ENCODE data around the gene MINDY3.
"Not testable (repeated sequence)": the region's sequence is repeated elsewhere in the genome, so short reads cannot be mapped to it uniquely, and the experiment has no call there.

MINDY3 gene

DNA sequence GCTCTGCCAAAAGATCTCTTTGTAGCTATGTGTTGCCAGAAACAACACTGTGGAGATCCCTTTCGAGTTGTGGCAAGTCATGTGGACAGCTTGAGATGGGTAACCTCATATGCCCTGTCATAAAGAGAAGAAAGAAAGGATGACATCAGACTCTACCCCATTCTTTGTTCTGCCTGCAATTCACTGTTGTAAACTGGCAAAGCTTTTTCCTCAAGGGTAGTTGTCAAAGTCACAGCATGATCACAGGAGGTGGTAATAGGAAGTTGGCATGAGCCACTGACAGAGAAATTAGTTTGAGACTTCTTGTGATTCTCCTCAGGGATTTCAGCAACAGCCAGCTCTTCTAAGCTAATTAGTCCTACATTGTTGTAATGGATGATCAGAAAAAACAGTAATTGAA lies 19.4 kb upstream of the MINDY3 start:
- TF ChIP-seq SUZ12 (IDR thresholded peaks at IDR 0.05; ENCODE audit: extremely low read depth, insufficient read depth, insufficient read length) = no peak
- TF ChIP-seq YY1 (IDR thresholded peaks at IDR 0.05; ENCODE audit: insufficient read depth, insufficient read length) = no peak
- TF ChIP-seq ZNF274 (IDR thresholded peaks at IDR 0.05; ENCODE audit: low read depth, low read length) = no peak
- DNase-seq (ENCODE audit: low read depth, low spot score) = no peak
- no peak overlapping the region for H3K4me3 ChIP-seq (ENCODE audit: insufficient read length, low read depth)

DNA sequence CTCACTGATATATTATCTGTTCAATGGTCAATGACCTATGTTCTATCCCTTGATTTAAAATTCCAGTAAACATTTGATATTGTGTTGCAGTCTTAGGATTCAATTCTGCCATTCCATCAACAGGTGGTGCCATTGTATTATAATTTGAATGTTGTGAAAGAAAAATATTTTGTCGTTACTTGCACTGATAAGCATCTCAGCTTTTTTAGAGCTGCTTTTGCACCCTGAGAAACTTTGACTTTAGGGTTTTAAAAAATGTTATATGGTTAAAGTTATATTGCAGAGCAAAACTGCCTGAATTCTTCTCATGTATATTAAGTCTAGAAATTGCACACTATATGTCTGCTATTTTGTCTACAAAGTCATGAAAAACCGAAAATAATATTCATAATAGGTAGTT lies 18.8 kb upstream of the MINDY3 start:
- no peak for DNase-seq (ENCODE audit: low read depth, low spot score)
- no peaks in the 10 kb centered on the region for H3K9me3 ChIP-seq (ENCODE audit: insufficient read depth, low read length)
- no peaks in the 10 kb centered on the region for H3K27me3 ChIP-seq (ENCODE audit: insufficient read depth, insufficient read length)
- H3K36me3 ChIP-seq (ENCODE audit: insufficient read depth, insufficient read length, low read length) = no peaks in the 10 kb centered on the region
- H3K4me3 ChIP-seq (ENCODE audit: insufficient read length, low read depth) = no peak overlapping the region
- no peaks in the 10 kb centered on the region for H3K4me1 ChIP-seq (ENCODE audit: insufficient read depth, insufficient read length)
- TF ChIP-seq ZNF274 (IDR thresholded peaks at IDR 0.05; ENCODE audit: low read depth, low read length) = no peak
- TF ChIP-seq YY1 (IDR thresholded peaks at IDR 0.05; ENCODE audit: insufficient read depth, insufficient read length) = no peak
- no peak for TF ChIP-seq SUZ12 (IDR thresholded peaks at IDR 0.05; ENCODE audit: extremely low read depth, insufficient read depth, insufficient read length)
- no peak overlapping the region for H3K9ac ChIP-seq (ENCODE audit: insufficient read length, low read depth)

More for the DNA sequence above, 19.4 kb upstream of the MINDY3 start:
- Histone ChIP-seq H3K4me1 (ENCODE audit: insufficient read depth, insufficient read length) (no peaks in the 10 kb centered on the region), H3K9ac (ENCODE audit: insufficient read length, low read depth) (no peak overlapping the region), H3K9me3 (ENCODE audit: insufficient read depth, low read length) (no peaks in the 10 kb centered on the region), H3K27me3 (ENCODE audit: insufficient read depth, insufficient read length) (no peaks in the 10 kb centered on the region), H3K36me3 (ENCODE audit: insufficient read depth, insufficient read length, low read length) (no peaks in the 10 kb centered on the region)

DNA sequence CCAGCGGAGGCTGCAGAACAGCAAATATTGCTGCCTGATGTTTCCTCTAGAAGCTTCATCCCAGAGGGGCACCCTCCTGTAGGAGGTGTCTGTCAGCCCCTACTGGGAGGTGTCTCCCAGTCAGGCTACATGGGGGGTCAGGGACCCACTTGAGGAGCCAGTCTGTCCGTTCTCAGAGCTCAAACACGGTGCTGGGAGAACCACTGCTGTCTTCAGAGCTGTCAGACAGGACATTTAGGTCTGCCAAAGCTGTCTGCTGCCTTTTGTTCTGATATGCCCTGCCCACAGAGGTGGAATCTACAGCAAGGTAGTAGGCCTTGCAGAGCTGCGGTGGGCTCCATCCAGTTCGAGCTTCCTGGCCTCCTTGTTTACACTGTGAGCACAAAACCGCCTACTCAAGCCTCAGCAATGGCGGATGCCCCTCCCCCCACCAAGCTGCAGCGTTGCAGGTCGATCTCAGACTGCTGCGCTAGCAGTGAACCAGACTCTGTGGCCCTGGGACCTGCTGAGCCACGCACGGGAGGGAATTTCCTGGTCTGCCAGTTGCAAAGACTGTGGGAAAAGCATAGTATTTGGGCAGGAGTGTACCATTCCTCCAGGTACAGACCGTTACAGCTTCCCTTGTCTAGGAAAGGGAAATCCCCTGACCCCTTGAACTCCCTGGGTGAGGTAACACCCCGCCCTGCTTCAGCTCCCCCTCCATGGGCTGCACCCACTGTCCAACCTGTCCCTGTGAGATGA lies 17.7 kb upstream of the MINDY3 start:
- Histone ChIP-seq H3K9ac (ENCODE audit: insufficient read length, low read depth) (no peak overlapping the region), H3K36me3 (ENCODE audit: insufficient read depth, insufficient read length, low read length) (no peaks in the 10 kb centered on the region), H3K4me3 (ENCODE audit: insufficient read length, low read depth) (no peak overlapping the region), H3K9me3 (ENCODE audit: insufficient read depth, low read length) (no peaks in the 10 kb centered on the region), H3K4me1 (ENCODE audit: insufficient read depth, insufficient read length) (no peaks in the 10 kb centered on the region), H3K27me3 (ENCODE audit: insufficient read depth, insufficient read length) (no peaks in the 10 kb centered on the region)
- DNase-seq (ENCODE audit: low read depth, low spot score) = no peak
- TF ChIP-seq SUZ12 (IDR thresholded peaks at IDR 0.05; ENCODE audit: extremely low read depth, insufficient read depth, insufficient read length) = no peak
- TF ChIP-seq YY1 (IDR thresholded peaks at IDR 0.05; ENCODE audit: insufficient read depth, insufficient read length) = peak; percentile 20

DNA sequence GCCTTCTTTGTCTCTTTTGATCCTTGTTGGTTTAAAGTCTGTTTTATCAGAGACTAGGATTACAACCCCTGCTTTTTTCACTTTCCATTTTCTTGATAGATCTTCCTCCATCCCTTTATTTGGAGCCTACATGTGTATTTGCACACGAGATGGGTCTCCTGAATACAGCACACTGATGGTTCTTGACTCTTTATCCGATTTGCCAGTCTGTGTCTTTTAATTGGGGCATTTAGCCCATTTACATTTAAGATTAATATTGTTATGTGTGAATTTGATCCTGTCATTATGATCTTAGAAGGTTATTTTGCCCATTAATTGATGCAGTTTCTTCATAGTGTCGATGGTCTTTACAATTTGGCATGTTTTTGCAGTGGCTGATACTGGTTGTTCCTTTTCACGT lies 16.0 kb upstream of the MINDY3 start:
- not testable (repeated sequence) for H3K9me3 ChIP-seq (ENCODE audit: insufficient read depth, low read length); H3K9ac ChIP-seq (ENCODE audit: insufficient read length, low read depth); DNase-seq (ENCODE audit: low read depth, low spot score); H3K27me3 ChIP-seq (ENCODE audit: insufficient read depth, insufficient read length); H3K4me3 ChIP-seq (ENCODE audit: insufficient read length, low read depth); H3K36me3 ChIP-seq (ENCODE audit: insufficient read depth, insufficient read length, low read length); H3K4me1 ChIP-seq (ENCODE audit: insufficient read depth, insufficient read length)

DNA sequence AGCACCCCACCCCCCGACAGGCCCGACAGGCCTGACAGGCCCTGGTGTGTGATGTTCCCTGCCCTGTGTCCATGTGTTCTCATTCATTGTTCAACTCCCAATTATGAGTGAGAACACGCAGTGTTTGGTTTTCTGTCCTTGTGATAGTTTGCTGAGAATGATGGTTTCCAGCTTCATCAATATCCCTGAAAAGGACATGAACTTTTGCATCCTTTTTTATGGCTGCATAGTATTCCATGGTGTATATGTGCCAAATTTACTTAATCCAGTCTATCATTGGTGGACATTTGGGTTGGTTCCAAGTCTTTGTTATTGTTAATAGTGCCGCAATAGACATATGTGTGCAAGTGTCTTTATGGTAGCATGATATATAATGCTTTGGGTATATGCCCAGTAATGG lies 12.3 kb upstream of the MINDY3 start:
- not testable (repeated sequence) for H3K27me3 ChIP-seq (ENCODE audit: insufficient read depth, insufficient read length); H3K4me1 ChIP-seq (ENCODE audit: insufficient read depth, insufficient read length); DNase-seq (ENCODE audit: low read depth, low spot score); H3K9me3 ChIP-seq (ENCODE audit: insufficient read depth, low read length); H3K9ac ChIP-seq (ENCODE audit: insufficient read length, low read depth); H3K4me3 ChIP-seq (ENCODE audit: insufficient read length, low read depth); H3K36me3 ChIP-seq (ENCODE audit: insufficient read depth, insufficient read length, low read length)

DNA sequence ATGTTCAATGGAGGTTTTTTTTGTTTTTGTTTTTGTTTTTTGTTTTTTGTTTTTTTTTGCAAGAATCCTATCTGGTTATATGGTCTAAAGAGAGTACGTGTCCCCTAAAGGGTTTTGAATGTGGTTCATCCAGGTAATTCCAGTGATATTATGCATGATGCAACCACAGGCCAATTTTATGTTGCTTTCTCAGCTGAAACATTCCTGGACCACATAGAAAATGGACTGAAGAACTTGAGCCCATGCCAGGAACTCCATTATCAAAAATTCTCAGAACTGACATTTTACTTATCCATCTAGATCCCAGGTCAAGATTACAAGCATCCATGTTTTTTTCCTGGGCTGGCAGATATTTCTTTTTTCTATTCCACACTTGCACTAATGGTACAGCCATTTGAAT lies 11.5 kb upstream of the MINDY3 start:
- H3K9me3 ChIP-seq (ENCODE audit: insufficient read depth, low read length) = no peaks in the 10 kb centered on the region; the same call in 1 of the 2 replicates
- TF ChIP-seq YY1 (IDR thresholded peaks at IDR 0.05; ENCODE audit: insufficient read depth, insufficient read length) (no peak), SUZ12 (IDR thresholded peaks at IDR 0.05; ENCODE audit: extremely low read depth, insufficient read depth, insufficient read length) (no peak), ZNF274 (IDR thresholded peaks at IDR 0.05; ENCODE audit: low read depth, low read length) (no peak)
- H3K9ac ChIP-seq (ENCODE audit: insufficient read length, low read depth) = no peak overlapping the region
- DNase-seq (ENCODE audit: low read depth, low spot score) = no peak
- no peaks in the 10 kb centered on the region for H3K27me3 ChIP-seq (ENCODE audit: insufficient read depth, insufficient read length)
- no peak overlapping the region for H3K4me3 ChIP-seq (ENCODE audit: insufficient read length, low read depth)
- H3K36me3 ChIP-seq (ENCODE audit: insufficient read depth, insufficient read length, low read length) = no peaks in the 10 kb centered on the region
- H3K4me1 ChIP-seq (ENCODE audit: insufficient read depth, insufficient read length) = no peaks in the 10 kb centered on the region

DNA sequence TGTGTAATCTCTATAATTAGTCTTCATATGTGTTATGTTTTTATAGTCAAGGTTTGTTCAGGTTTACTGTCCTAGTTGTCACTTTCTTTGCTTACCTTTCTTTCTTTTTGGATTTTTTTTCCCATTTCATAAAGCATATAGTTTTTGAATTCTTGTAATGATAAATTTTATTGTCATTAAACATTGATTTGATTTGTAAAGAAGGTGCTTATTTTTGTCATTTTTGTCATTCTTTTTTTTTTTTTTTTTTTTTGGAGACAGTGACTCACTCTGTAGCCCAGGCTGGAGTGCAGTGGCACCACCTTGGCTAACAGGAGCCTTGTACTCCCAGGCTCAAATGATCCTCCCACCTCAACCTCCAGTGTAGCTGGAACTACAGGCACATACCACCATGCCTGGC lies 9.6 kb upstream of the MINDY3 start:
- Histone ChIP-seq H3K4me3 (ENCODE audit: insufficient read length, low read depth) (no peak overlapping the region), H3K9ac (ENCODE audit: insufficient read length, low read depth) (no peak overlapping the region), H3K4me1 (ENCODE audit: insufficient read depth, insufficient read length) (no peaks in the 10 kb centered on the region), H3K27me3 (ENCODE audit: insufficient read depth, insufficient read length) (no peaks in the 10 kb centered on the region), H3K36me3 (ENCODE audit: insufficient read depth, insufficient read length, low read length) (no peaks in the 10 kb centered on the region), H3K9me3 (ENCODE audit: insufficient read depth, low read length) (no peaks in the 10 kb centered on the region; the same call in 1 of the 2 replicates)
- no peak for TF ChIP-seq YY1 (IDR thresholded peaks at IDR 0.05; ENCODE audit: insufficient read depth, insufficient read length)
- TF ChIP-seq SUZ12 (IDR thresholded peaks at IDR 0.05; ENCODE audit: extremely low read depth, insufficient read depth, insufficient read length) = no peak
- no peak for TF ChIP-seq ZNF274 (IDR thresholded peaks at IDR 0.05; ENCODE audit: low read depth, low read length)
- no peak for DNase-seq (ENCODE audit: low read depth, low spot score)

DNA sequence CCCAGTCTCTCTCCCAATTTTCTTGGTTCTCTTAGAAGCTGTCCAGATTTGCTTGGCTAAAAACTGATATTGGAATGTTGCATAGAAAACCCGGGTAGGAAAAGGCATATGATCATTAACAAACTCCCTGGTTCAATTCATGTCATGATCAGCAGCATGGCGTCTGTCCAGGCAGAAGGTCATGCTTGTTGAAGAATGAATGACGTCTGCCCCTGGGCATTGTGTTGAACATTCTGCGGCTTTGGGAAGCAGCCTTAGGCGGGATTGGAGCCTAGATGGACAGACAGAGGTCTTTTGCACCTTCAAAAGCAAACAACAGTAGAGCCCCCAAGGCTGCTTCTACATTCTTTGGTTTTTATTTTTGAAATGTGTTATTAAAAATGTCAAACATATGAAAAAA lies 7.7 kb upstream of the MINDY3 start:
- Histone ChIP-seq H3K27me3 (ENCODE audit: insufficient read depth, insufficient read length) (no peaks in the 10 kb centered on the region), H3K36me3 (ENCODE audit: insufficient read depth, insufficient read length, low read length) (no peaks in the 10 kb centered on the region), H3K9me3 (ENCODE audit: insufficient read depth, low read length) (no peaks in the 10 kb centered on the region; the same call in 1 of the 2 replicates), H3K4me3 (ENCODE audit: insufficient read length, low read depth) (no peak overlapping the region), H3K4me1 (ENCODE audit: insufficient read depth, insufficient read length) (no peaks in the 10 kb centered on the region), H3K9ac (ENCODE audit: insufficient read length, low read depth) (no peak overlapping the region)
- no peak for DNase-seq (ENCODE audit: low read depth, low spot score)
- TF ChIP-seq YY1 (IDR thresholded peaks at IDR 0.05; ENCODE audit: insufficient read depth, insufficient read length) (no peak), ZNF274 (IDR thresholded peaks at IDR 0.05; ENCODE audit: low read depth, low read length) (no peak), SUZ12 (IDR thresholded peaks at IDR 0.05; ENCODE audit: extremely low read depth, insufficient read depth, insufficient read length) (no peak)
